HG02852 (cell line): ENCODE results near the gene NUMB.

Experiments used
- ATAC-seq: cut with Tn5 transposase; IDR thresholded peaks from one replicate; pipeline ENCODE4 v1.9.1; 2021; ENCODE audit warnings: mild to moderate bottlenecking, moderate library complexity; ENCODE audit not compliant: unreplicated experiment

NUMB gene

GRCh38 chr14:73234586-73235394 is 223.6 kb downstream of the NUMB start:
- ATAC-seq: no peak

- no peak for ATAC-seq
Observed at GRCh38 chr14:73234029-73234428, 224.3 kb downstream of the NUMB start.

- no peak for ATAC-seq
Observed at GRCh38 chr14:73233564-73233963, 224.8 kb downstream of the NUMB start.

GRCh38 chr14:73232984-73233383 is 225.4 kb downstream of the NUMB start:
- ATAC-seq: no peak

- no peak for ATAC-seq
Observed at GRCh38 chr14:73231981-73232851, 226.1 kb downstream of the NUMB start.

GRCh38 chr14:73230051-73230450 is 228.3 kb downstream of the NUMB start:
- ATAC-seq: no peak

GRCh38 chr14:73227812-73228781 is 230.2 kb downstream of the NUMB start:
- ATAC-seq: no peak

- no peak for ATAC-seq
Observed at GRCh38 chr14:73225496-73225895, 232.8 kb downstream of the NUMB start.
